Ishikawa (cell line): ENCODE measurements around the gene SH3PXD2A.

Experiments used
- NFIC ChIP-seq: IDR thresholded peaks from 2 replicates; pipeline ENCODE4 v1.6.1; 2012
- TF ChIP-seq, protein P1 (sequence below): IDR thresholded peaks from 2 replicates; pipeline ENCODE4 v1.6.1; 2012

DNA sequence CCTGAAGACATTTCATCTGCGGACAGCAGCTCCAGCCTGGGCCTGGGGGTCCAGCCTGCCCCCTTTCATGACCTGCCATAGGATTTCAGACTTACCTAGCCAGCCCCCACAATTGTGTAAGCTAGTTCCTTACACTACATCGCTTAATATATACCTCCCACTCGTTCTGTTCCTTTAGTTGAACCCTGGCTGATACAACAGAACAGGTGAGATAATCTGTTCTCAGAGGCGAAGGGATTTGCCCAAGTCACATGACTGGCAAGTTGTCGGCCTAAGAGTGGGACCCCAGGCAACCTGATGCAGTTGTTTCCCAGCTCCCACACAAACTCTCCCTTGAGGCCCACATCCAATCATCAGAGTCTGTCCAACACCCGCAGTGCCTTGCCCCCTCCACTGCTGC is 168.2 kb downstream of the SH3PXD2A start:
- TF ChIP-seq, protein P1, sequence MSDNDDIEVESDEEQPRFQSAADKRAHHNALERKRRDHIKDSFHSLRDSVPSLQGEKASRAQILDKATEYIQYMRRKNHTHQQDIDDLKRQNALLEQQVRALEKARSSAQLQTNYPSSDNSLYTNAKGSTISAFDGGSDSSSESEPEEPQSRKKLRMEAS, result no peak
- TF ChIP-seq NFIC, result no peak
